ENCODE data around the gene SLX4. TPM values are rescaled to one million over a fixed set of nuclear protein-coding genes. Genes with fewer than 3 reads are reported as not detected.

Gene SLX4
- total RNA-seq, 4 donors from 2014 or later = 1.2 to 6.2 (median 4.8) TPM

DNA sequence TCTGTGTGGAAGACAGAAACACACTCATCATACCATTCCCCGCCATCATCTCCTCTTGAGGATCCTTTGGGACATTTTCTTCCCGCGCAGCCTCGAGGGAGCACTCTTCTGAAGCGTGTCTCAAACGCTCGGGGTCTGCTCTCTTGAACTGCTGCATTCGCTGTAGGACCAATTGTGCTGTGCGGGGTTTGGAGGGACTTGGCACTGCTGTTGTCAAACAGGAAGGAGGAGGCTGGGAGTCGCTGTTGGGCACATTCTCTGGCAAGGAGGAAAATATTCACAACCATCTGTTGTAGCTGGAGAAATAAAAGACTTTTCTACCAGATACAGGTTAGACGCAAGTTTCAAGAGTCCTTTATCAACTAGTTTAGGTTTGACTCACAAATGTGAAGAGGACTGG lies 5.0 kb downstream of the SLX4 start:
- Histone ChIP-seq H3K4me3 (no peak overlapping the region), H3K4me1 (peaks cover 0 to 4% of the 10 kb centered on the region in 2 donors), H3K27ac (no peak overlapping the region), H3K9me3 (no peaks in the 10 kb centered on the region), H3K27me3 (no peaks in the 10 kb centered on the region), H3K36me3 (no peaks in the 10 kb centered on the region)
- DNase-seq = no peak
- no peak for TF ChIP-seq POLR2A (IDR thresholded peaks at IDR 0.05)
- TF ChIP-seq, protein P1, sequence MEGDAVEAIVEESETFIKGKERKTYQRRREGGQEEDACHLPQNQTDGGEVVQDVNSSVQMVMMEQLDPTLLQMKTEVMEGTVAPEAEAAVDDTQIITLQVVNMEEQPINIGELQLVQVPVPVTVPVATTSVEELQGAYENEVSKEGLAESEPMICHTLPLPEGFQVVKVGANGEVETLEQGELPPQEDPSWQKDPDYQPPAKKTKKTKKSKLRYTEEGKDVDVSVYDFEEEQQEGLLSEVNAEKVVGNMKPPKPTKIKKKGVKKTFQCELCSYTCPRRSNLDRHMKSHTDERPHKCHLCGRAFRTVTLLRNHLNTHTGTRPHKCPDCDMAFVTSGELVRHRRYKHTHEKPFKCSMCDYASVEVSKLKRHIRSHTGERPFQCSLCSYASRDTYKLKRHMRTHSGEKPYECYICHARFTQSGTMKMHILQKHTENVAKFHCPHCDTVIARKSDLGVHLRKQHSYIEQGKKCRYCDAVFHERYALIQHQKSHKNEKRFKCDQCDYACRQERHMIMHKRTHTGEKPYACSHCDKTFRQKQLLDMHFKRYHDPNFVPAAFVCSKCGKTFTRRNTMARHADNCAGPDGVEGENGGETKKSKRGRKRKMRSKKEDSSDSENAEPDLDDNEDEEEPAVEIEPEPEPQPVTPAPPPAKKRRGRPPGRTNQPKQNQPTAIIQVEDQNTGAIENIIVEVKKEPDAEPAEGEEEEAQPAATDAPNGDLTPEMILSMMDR (IDR thresholded peaks at IDR 0.05) = no peak
- intact Hi-C loops (cut with DNase I; ENCODE audit: low total_unique reads) = no loop called here

DNA sequence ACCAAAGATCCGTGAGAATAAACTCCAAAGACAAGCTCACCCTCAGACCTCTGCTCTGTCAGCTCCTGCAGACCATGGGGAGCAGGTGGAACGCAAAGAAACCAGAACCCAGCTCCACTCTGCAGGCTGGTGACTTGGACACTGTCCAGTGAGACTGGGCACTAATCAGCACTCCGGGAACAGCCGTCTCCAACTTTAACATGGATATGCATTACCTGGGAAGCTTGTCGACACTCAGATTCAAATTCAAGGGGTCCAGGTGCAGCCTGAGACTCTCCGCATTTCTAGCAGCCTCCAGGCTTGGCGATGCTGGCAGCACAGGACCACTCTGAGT lies 9.1 kb downstream of the SLX4 start:
- DNase-seq = no peak
- H3K9me3 ChIP-seq = no peaks in the 10 kb centered on the region
- no peak overlapping the region for H3K27ac ChIP-seq
- H3K4me3 ChIP-seq = no peak overlapping the region
- intact Hi-C loops (cut with DNase I; ENCODE audit: low total_unique reads) = no loop called here
- no peaks in the 10 kb centered on the region for H3K36me3 ChIP-seq
- no peaks in the 10 kb centered on the region for H3K4me1 ChIP-seq
- TF ChIP-seq POLR2A (IDR thresholded peaks at IDR 0.05) = no peak
- TF ChIP-seq, protein P1 (IDR thresholded peaks at IDR 0.05) = no peak
- no peaks in the 10 kb centered on the region for H3K27me3 ChIP-seq

DNA sequence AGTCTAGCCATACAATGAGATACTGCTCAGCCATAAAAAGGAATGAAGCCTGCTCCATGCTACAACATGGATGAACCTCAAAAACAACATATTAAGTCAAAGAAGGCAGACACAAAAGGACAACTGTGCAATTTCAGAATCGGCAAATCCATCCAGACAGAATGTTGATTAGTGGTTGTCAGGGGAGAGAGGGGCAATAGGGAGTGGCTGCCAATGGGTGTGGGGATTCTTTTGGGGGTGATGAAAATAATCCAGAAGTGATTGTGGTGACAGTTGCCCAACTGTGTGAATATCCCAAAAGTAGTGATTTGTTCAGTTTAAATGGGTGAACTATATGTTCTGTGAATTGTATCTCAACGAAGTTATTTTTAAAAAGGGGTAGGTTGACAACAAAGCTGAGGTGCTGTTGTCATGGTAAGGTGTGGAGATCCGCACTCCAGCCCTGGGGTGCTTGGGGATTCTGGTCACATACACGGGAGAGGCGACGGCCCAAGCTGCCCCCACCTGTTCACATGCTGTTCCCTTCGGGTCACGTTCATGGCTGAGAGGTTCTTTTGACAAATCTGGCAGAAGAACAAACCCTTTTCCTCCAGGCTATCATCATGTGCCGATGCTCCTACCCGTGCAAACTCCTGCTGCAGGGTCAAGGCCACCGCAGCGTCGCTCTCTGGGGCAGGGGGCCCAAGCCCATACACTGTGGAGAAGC lies 9.6 kb downstream of the SLX4 start:
- Histone ChIP-seq H3K27ac (no peak overlapping the region), H3K4me1 (no peaks in the 10 kb centered on the region), H3K27me3 (no peaks in the 10 kb centered on the region), H3K36me3 (no peaks in the 10 kb centered on the region), H3K4me3 (no peak overlapping the region), H3K9me3 (no peaks in the 10 kb centered on the region)
- intact Hi-C loops (cut with DNase I; ENCODE audit: low total_unique reads) = no loop called here
- TF ChIP-seq POLR2A (IDR thresholded peaks at IDR 0.05) = no peak
- TF ChIP-seq, protein P1 (IDR thresholded peaks at IDR 0.05) = no peak
- no peak for DNase-seq

DNA sequence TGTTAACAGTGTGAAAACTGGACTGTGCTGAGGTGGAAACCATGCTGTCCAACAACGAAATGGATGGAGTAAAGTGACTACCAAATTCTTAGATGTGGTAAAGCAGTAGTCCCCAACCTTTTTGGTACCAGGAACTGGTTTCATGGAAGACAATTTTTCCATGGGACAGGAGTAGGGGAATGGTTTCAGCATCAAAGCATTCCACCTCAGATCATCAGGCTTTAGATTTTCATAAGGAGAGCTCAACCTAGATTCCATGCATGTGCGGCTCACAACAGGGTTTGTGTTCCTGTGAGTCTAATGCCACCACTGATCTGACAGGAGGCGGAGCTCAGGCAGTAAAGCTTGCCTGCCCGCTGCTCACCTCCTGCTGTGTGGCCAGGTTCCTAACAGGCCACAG lies 11.5 kb downstream of the SLX4 start:
- no peak for TF ChIP-seq POLR2A (IDR thresholded peaks at IDR 0.05)
- TF ChIP-seq, protein P1 (IDR thresholded peaks at IDR 0.05) = no peak
- H3K36me3 ChIP-seq = no peaks in the 10 kb centered on the region
- no peak overlapping the region for H3K27ac ChIP-seq
- no peaks in the 10 kb centered on the region for H3K27me3 ChIP-seq
- no peak overlapping the region for H3K4me3 ChIP-seq
- DNase-seq = no peak
- no peaks in the 10 kb centered on the region for H3K4me1 ChIP-seq
- no peaks in the 10 kb centered on the region for H3K9me3 ChIP-seq
- intact Hi-C loops (cut with DNase I; ENCODE audit: low total_unique reads) = no loop called here

DNA sequence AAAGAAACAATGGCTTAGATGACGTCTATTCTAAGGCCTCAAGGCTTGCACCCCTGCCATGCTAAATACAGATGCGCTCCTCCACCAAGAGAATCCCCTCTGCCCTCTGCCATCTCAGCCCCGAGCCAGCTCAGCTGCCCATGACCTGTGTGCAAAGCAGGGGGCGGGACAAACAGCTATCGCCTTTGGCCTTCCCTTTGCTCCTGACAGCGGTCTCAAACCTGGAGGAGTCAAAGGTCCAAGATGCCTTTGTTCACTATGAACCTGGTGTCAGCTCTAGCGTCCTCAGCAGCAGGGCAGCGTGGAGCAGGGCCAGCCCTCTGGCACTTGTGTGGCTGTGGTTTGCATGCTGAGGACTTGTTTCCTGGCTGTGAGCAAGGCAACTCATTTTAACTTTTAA lies 12.3 kb downstream of the SLX4 start:
- no peaks in the 10 kb centered on the region for H3K9me3 ChIP-seq
- H3K36me3 ChIP-seq = no peaks in the 10 kb centered on the region
- intact Hi-C loops (cut with DNase I; ENCODE audit: low total_unique reads) = no loop called here

More for the DNA sequence above, 12.3 kb downstream of the SLX4 start:
- H3K27me3 ChIP-seq = no peaks in the 10 kb centered on the region
- H3K4me3 ChIP-seq = no peak overlapping the region
- no peak for DNase-seq
- H3K4me1 ChIP-seq = no peaks in the 10 kb centered on the region
- H3K27ac ChIP-seq = no peak overlapping the region
- TF ChIP-seq, protein P1 (IDR thresholded peaks at IDR 0.05) = no peak
- TF ChIP-seq POLR2A (IDR thresholded peaks at IDR 0.05) = no peak
